WTC11 (cell line): ENCODE measurements around the gene JMJD8.
A peak's percentile ranks its signal among the peaks of the same experiment; 100 is the strongest.

Source experiments
- CREB1 ChIP-seq: sonication (generic); formaldehyde crosslinking; IDR thresholded peaks from 2 replicates; pipeline ENCODE4 v1.8.0; 2023; ENCODE audit warnings: mild to moderate bottlenecking, missing genetic modification reagents
- CREM ChIP-seq: sonication (generic); formaldehyde crosslinking; IDR thresholded peaks from 2 replicates; pipeline ENCODE4 v1.8.1; 2022; ENCODE audit warnings: mild to moderate bottlenecking, missing genetic modification reagents, moderate library complexity
- CTCF ChIP-seq: fragments of 200-600 bp; IDR thresholded peaks from 2 replicates; pipeline ENCODE4 v1.8.0; 2022; ENCODE audit warnings: antibody characterized with exemption
- ETV6 ChIP-seq: sonication (generic); formaldehyde crosslinking; IDR thresholded peaks from 2 replicates; pipeline ENCODE4 v1.8.1; 2022; ENCODE audit warnings: mild to moderate bottlenecking, missing genetic modification reagents
- FOXP1 ChIP-seq: sonication (generic); formaldehyde crosslinking; IDR thresholded peaks from 2 replicates; pipeline ENCODE4 v1.8.0; 2022; ENCODE audit warnings: missing genetic modification reagents, mild to moderate bottlenecking, moderate library complexity, borderline replicate concordance
- GABPB1 ChIP-seq: sonication (generic); formaldehyde crosslinking; IDR thresholded peaks from 2 replicates; pipeline ENCODE4 v1.8.1; 2023; ENCODE audit warnings: mild to moderate bottlenecking, missing genetic modification reagents
- IRF1 ChIP-seq: sonication (generic); formaldehyde crosslinking; IDR thresholded peaks from 2 replicates; pipeline ENCODE4 v1.8.0; 2023; ENCODE audit warnings: missing genetic modification reagents
- JUN ChIP-seq: sonication (generic); formaldehyde crosslinking; IDR thresholded peaks from 2 replicates; pipeline ENCODE4 v1.8.0; 2023; ENCODE audit warnings: mild to moderate bottlenecking, missing genetic modification reagents
- MAX ChIP-seq: sonication (generic); formaldehyde crosslinking; IDR thresholded peaks from 2 replicates; pipeline ENCODE4 v1.8.0; 2022; ENCODE audit warnings: mild to moderate bottlenecking, missing genetic modification reagents
- NFYB ChIP-seq: sonication (generic); formaldehyde crosslinking; conservative IDR thresholded peaks from 2 replicates; pipeline ENCODE4 v1.8.0; 2022; ENCODE audit warnings: low read depth, missing genetic modification reagents
- SP1 ChIP-seq: sonication (generic); formaldehyde crosslinking; conservative IDR thresholded peaks from 2 replicates; pipeline ENCODE4 v1.8.1; 2022; ENCODE audit warnings: missing genetic modification reagents
- USF2 ChIP-seq: sonication (generic); formaldehyde crosslinking; IDR thresholded peaks from 2 replicates; pipeline ENCODE4 v1.8.1; 2023; ENCODE audit warnings: mild to moderate bottlenecking, missing genetic modification reagents, moderate library complexity

GRCh38 chr16:642189-643049 is 41.7 kb downstream of the JMJD8 start:
- TF ChIP-seq CTCF (no peak), USF2 (CRISPR knock-in tag) (peak; percentile 76), JUN (CRISPR knock-in tag) (no peak), CREM (CRISPR knock-in tag) (no peak; the same call in 1 of the 2 replicates), CREB1 (CRISPR knock-in tag) (no peak), ETV6 (CRISPR knock-in tag) (0 out of 2 replicates have a peak, but pooled peaks have one; percentile 7), FOXP1 (CRISPR knock-in tag) (peak; percentile 65; the same call in 1 of the 2 replicates), MAX (CRISPR knock-in tag) (peak; percentile 36; the same call in 1 of the 2 replicates), NFYB (no peak), IRF1 (CRISPR knock-in tag) (no peak), GABPB1 (CRISPR knock-in tag) (peak; percentile 9; the same call in 1 of the 2 replicates), SP1 (CRISPR knock-in tag) (no peak)
